Measurements from ENCODE around the gene MIX23.

MIX23 gene

DNA sequence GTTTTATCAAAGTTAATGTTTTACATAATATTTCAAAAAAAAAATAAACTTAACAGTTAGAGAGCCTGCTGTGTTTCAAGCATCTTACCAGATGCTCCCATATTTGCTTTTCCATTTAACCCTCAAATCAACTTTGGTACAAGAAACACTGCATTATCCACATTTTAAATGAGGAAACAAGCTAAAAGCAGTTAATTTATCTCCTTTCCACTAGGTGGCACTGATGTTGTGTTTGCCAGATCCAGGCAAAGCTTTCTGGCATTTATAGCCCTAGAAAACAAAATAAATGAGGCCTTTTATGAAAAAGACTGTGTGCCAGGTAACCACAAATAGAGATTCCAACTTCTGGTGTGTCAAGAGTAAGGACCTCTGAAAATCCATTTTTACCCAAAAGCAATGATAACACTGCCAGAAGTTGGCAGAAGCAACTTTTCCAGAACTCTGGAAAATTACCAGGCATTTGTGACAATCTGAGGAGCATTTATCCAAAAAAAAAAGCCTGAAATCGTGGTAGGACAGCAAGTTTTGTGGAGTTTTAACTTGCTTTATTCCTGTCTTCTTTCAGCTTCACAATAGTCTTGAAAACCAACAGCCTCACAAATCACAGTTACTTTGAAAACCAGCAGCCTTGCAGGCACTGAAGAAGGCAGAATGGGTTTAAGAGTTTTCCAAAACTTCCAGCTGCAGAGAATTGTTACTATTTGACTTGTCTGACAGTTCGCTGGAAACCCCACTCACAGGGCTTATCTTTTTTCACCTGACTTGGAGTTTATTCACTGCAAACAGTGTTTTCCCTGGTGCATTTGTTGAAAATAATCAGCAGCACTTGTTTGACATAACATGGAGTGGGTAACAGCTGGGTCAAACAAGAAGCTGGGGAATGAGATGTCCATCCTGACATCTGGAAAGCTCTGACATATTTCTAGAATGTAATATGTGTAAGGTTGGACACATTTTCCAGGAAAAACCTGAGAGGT is 10.1 kb upstream of the MIX23 start:
- peak; percentile 60 for DNase-seq (ENCODE audit: low spot score)

DNA sequence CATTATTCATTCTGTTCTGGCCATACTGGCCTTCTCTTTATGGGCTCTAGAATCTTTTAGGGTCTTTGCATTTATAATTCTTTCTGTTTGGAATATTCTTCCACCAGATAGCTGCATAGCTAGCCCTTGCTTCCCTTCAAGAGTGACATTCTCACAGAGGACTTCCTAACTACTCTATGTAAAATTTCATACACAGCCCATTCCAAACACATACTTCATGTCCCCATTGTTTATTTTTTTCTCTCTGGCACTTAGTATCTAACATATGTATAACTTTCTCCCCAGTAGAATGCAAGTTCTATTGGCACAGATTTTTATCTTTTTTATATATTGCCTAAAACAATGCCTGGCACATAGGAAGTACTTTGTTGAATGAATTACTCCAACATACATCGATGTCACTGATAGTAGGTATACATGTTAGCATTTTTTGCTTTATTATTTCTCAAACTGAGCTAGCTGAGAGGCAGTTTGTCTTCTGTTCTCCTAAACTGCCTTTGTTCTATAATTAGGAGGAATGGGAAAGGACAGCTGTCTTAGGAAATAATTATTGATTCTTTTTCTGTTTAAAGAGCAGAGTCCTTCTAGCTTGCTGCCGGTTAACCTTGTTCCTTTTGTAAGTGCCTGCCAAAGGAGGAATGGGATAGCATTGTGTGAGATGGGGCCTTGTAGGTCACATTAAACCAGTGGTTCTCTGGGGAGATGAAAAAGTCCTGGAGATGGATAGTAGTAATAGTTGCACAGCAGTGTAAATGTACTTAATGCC is 8.8 kb upstream of the MIX23 start:
- DNase-seq (ENCODE audit: low spot score), result no peak

DNA sequence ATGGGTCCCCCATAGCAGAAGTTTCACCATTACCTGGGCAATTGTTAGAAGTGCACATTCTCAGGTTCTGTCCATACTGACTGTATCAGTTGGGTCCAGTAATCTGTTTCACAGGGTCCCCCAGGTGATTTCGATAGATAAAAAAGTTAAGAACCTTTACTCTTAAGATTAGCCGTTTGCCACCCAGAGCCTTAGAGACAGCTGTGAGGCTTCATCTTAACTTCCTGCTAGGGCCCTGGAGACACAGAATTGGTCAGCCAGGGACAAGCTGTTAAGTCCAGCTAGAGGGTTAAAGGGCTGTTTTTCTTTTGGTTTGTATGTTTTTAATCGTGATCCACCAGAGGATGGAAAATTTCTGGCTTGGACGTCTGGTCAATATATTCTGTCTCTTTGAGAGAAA is 7.6 kb upstream of the MIX23 start:
- no peak for DNase-seq (ENCODE audit: low spot score)

DNA sequence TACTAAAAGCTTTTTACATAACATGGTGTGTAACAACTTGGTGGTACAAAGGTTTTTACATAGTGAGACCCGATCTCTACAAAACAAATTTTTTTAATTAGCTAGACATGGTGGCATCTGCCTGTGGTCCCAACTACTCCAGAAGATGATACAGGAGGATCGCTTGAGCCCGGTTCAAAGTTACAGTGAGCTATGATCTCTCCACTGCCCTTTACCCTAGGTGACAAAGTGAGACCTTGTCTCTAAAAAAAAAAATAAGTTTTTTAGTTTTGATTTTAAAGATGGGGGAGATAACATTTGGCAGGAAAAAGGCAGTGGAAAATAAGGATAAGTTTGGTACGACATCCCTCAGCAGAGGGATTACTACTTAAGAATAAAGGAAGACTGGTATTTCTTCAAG is 6.9 kb upstream of the MIX23 start:
- no peak for DNase-seq (ENCODE audit: low spot score)

DNA sequence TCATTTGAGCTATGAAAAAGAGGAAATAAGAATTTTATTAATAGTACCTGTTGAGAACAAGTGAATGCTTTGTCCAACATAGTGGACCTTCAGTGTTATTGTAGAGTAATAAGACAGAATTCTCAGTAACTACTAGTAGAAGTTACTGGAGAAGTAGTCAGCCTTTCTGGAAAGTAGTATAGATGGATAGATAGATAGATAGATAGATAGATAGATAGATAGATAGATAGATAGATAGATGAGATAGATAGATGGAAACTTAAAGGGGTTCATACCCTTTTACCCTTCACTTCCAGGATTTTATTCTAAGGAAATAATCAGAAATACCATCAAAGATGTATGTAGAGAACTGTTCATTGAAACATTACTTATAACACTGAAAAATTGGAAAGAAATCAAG is 6.2 kb upstream of the MIX23 start:
- no peak for DNase-seq (ENCODE audit: low spot score)

DNA sequence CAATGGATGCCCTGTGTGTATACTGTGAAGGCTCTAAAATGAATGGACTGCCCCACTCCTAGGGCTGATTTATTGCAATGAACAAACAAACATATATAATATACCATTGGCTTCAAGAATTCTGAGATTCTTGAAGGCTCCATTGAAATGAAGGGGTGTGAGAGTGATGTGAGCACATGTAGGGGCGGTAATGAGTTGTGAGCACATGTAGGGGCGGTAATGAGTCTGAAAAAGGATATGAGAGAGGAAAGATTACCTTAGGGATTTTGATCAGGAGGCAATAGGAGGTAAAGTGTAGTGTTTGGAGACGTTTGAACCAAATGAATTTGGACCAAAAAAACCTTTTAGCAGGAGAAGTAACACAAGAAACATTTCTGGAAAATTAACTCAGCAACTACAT is 4.7 kb upstream of the MIX23 start:
- no peak for DNase-seq (ENCODE audit: low spot score)

DNA sequence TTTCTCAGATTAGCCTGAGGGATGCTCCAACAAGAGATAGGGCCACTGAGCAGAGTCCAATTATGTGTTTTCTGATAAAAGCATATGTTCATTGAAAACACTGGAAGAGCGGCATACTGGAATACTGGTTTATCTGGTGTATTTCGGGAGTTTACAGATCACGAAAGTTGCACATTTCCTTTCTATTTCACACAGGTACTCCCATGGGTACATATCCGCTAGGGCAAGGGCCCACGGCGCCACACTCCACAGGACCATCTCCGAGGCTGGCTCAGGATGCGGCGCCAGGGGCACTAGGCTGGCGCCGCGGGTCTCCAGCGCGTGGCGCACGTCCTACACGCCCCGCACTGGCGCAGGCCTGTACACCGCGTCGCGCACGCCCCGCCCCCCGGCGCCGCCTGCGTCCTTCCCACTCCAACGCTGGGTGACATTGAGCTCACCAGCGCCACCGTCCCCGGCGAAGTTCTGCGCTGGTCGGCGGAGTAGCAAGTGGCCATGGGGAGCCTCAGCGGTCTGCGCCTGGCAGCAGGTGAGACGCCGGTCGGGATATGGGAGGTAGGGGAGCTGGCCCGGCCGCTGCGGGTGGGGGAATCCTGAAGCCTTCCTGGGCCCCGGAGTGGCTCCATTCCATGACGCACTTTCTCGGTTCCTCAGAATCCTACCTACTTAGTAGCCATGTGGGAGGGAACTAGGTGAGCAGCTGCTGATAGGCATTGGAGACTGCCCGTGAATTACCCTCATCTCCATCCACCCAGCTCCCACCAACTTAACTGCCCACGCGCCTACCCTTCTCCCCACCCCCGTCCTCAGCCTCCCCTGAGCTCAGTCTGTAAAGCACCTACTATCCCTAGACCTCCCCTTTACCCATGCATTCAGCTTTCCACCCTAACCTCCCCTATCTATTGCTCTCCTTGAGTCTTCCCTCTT is 1.0 kb upstream of the MIX23 start, which contains the start of gene FAM162A:
TSS of gene FAM162A (plus strand) at position 412 of the 927 bp plus-strand sequence. CDS start at position 496, 84 bp downstream.
- DNase-seq (ENCODE audit: low spot score), result peak; percentile 96

DNA sequence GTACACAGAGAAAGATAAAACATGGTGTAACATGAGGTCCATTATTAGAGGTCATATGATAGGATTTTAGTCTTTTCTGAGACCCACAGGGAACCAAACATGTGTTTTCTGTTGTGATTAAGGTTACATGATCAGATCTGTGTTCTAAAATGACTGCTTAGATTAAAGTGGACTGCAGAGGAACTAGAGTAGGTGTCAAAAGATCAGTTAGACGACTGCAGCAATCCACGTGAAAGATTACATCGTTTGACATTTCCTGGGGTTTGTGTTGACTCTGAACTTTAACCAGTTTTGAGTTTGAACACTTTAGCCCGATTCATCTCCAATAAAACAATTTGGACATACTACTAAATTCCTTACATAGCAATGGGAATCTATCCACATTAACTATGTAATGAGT is 5.1 kb downstream of the MIX23 start:
- no peak for DNase-seq (ENCODE audit: low spot score)

DNA sequence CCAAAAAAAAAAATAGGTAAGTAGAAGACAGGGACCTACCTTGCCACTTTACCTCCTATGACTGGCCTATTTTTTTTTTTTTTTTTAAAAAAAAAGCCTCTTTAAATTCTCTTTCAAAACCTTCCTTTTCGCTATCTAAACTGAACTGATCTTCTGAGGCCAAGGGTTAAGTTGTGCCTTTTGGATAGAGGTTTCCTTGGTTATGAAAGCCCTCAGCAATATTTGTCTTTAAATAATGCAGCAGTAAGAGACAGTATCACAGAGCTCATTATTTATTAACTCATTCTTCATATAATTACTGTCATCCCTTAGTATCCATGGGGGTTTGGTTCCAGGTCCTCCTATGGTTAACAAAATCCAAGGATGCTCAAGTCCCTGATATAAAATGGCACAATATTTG is 9.0 kb downstream of the MIX23 start:
- no peak for DNase-seq (ENCODE audit: low spot score)

DNA sequence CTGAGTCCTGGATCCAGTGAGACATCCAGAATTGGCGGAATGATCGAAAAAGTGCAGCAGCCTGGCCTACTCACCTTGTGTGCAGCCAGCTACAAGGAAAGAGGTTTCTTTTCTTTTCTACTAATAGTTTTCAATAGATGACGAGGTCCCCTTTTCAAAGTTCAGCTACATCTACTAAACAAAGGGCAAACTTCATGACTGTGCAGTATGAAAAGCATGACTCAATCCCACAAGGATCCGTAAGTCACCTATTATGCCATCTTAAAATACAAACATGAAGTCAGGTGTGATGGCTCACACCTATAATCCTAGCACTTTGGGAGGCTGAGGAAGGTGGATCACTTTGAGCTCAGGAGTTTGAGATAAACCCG is 16.7 kb downstream of the MIX23 start:
- DNase-seq (ENCODE audit: low spot score), result no peak

DNA sequence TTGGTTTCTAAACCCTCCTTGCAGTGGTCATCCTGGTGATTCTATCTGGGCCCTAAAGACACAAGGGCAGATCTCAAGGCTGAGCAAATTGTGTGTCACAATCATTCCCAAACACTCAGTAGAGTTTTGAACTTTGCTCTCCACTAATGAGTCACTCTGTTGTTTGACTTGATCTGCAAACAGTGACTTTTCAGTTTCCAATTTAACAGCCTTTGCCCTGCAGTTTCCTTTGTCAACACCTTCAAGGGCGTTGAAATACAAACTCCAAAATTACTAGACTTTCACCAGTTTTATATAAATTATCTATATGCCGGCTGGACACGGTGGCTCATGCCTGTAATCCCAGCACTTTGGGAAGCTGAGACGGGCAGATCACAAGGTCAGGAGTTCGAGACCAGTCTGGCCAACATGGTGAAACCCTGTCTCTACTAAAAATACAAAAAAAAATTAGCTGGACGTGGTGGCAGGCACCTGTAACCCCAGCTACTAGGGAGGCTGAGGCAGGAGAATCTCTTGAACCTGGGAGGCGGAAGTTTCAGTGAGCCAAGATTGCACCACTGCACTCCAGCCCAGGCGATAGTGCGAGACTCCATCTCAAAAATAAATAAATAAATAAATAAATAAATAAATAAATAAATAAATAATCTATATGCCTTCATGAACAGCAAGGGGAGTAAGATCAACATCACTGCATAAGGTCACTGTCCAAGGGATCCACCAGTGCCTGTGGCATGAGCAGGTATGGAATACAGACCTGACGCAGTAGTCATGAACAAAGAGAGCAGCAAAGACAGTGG is 17.3 kb downstream of the MIX23 start:
- DNase-seq (ENCODE audit: low spot score), result peak; percentile 21

DNA sequence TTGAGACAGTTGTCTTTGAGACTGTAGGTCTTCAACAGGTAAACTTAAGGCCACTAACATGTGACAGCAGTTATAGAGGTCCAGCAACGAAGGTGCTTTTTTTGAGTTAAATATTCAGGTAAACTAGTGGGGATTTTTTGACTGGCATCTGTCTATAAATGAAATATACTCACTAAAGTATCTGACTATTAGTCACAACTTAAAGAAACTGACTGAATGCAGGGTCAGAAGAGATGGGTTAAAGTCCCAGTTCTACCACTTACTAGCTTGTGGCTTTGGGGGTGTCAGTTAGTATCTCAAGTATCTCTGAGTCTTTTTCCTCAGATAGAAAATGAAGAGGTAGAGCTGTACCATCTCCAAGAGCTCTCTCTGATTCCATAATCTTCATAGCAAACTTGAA is 18.0 kb downstream of the MIX23 start:
- DNase-seq (ENCODE audit: low spot score), result no peak

DNA sequence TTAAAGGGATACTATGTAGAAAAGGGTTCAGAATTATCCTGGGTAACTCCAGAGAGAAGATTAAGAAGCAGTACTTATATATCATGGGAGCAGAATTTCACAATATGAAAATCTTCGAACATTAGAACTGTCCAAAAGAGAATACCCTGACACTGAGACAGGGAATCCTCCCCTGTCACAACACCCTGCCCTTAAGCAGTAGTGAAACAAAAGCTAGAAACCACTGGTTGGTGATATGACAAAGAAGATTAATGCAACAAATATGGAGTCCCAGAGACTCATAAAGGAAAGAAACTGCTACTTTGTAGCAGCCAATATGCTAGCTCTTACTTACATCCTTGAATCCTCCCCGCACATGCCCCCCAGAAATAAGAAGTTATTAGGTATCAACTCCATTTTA is 18.5 kb downstream of the MIX23 start:
- DNase-seq (ENCODE audit: low spot score), result no peak

DNA sequence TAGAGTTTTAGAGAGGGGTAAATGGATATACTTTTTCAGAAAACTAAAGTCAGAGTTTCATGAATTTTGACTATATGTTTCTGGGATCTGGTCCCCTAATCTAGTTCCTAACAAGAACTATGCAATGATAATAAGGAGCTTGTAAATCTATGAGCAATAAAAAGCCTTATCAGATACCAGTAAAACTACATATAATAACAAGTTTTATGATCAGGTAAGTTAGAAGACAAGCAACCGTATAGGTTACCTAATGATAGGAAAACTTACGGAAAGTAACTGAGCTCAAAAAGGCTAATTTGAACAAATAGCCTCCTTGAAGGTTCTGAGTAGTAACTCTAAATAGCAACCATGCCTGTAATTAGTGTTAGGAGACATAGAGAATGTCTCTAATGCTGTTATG is 21.0 kb downstream of the MIX23 start:
- no peak for DNase-seq (ENCODE audit: low spot score)

DNA sequence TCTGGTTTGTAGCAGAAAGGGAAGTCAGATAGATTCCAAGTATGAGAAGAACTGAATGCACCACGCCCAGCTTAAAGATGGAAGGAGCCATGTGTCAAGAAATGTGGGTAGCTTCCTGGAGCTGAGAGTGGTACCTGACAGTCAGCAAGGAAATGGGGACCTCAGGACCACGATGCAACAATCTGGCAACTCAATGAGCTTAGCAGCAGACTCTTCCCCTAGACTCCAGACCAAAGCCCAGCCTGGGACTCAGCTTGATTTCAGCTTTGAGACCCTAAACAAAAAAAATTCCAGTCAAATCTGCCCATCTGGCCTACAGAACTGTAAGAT is 24.4 kb downstream of the MIX23 start:
- no peak for DNase-seq (ENCODE audit: low spot score)

DNA sequence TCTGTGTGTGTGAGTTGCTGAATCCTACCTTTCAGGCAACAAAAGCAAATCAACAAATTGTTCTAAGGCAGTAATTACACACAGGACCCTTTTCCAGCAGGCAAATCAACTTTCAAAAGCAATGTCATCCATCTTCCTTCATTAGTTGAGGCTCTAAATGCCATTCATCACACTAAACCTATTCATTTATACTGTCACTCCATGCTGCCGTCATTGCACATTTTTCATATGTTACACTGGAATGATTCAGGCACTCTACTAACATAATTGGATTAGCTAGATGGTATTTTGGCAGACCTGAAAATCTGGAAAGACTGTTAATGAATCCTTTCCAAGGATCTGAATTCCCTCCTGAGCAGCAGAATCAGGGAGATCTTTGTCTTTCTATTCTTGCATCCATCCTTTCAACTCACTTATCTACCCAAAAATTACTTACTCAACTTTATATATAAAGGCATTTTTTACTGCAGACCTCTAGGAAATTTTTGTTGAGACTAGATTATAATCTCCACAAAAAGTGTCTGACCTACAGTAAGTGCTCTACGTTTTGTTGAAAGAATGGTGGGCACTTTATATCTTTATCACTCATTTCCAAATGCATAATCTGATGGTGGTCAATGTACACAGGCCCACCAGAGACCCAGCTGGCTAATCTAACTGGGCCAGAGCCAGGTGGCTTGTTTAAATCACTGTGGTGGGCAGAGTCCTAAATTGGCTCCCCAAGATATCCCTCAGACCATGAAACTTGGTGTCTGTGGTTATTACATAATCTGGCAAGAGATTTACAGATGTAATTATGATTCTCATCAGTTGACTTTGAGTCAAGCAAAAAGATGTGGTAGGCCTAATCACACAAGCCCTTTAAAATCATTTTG is 25.0 kb downstream of the MIX23 start:
- DNase-seq (ENCODE audit: low spot score), result no peak

DNA sequence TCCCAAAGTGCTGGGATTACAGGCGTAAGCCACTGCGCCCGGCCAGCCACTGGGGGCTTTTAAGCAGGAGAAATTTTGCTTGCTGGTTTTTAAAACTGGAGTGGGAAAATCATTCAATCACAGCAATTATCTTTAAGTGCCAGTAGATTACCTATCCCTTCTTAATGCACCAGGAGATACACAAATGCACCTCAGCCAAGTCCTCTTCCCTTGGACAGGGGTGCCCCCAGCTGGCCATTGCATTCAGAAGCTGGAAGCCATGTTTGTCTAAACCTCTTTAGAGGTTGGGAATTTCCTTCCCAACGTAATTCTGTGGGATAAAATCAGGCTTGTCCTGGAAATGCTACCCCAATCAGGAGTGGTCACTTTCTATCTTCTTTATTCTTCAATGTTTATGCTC is 26.6 kb downstream of the MIX23 start:
- peak; percentile 27 for DNase-seq (ENCODE audit: low spot score)

DNA sequence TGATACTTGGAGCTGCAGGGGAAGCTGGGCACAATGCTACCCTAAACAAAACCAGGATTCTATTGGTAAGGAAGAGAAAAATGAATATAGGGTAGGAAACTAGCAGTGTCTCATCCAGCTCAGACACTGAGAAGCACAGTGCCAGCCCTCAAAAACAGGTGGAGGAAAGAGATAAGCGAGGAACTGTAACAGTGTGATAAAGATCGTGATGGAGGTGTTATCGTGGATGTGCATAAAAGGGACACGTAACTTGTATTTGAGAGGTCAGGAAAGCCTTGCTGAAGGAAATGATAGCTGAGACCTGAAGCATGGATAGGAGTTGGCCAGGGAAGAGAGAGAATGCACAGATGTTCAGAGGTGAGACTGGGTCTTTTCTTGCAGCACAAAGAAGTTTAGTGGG is 27.4 kb downstream of the MIX23 start:
- DNase-seq (ENCODE audit: low spot score), result no peak

DNA sequence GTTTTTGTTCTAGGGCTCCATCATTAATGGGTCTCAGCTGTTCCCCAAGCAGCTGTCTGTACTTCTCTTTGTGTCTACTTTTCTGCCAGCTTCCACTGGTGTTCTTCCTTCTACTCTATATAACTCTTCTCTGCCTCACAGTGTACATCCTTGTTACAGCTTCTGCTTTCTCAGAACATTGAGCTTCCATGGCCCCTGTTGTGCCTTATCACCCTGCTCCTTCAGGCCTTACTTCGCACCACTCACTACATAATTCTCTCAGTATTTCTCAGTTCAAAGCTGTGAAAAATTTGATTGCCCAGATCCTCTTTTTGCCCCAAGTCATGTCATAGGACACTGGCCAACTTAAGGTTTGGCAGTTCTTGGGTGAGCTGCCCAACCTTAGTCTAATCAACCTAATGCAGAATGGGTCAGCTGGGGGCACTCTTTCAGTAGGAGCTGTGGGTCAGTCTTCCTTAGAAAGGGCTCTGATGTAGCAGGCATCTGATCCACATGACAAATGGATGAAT is 29.1 kb downstream of the MIX23 start:
- DNase-seq (ENCODE audit: low spot score), result no peak

DNA sequence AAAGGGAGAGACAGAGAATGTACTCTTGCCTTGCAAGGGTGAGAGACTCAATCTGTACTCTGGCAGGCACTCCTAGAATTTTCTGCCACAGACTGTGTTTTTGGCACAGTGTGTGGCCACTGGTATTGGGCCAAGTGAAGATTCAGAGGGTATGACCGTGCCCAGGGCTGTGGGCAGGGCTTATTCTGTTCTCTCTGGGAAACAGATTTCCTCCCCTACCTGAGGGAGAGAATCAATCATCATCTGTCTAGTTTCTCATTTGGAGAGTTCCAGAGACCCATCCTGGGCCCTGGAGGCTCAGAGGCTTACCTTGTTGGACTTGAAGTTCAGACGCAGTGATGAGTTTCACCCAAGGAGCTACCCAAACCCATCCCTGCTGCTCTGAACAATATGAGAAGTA is 29.8 kb downstream of the MIX23 start:
- DNase-seq (ENCODE audit: low spot score), result no peak
